Stomach (tissue), 4 donors: ENCODE measurements around the gene KLF12.

ENCODE experiments used
- POLR2A ChIP-seq, 4 donors: fragments of 450-650 bp; IDR thresholded peaks; one replicate each; pipeline ENCODE4 v1.6.1; 2016; ENCODE audit warnings: antibody characterized with exemption in 4 of 4, control low read depth in 2 of 4, mild to moderate bottlenecking in 1 of 4, moderate library complexity in 1 of 4
- POLR2AphosphoS5 ChIP-seq, 3 donors: sonication (generic); formaldehyde crosslinking; IDR thresholded peaks; one replicate each; pipeline ENCODE4 v1.6.1; 2016; ENCODE audit warnings: antibody characterized with exemption in 3 of 3
- TF ChIP-seq, protein P1 (sequence below), 7 experiments: fragments of 450-650 bp in 4 of 7; fragments of 200-600 bp in 3 of 7; sonication (generic) in 3 of 7; IDR thresholded peaks; one replicate each; pipeline ENCODE4 v1.5.1; 2016 to 2019; ENCODE audit warnings: antibody characterized with exemption in 7 of 7, control low read depth in 2 of 7, mild to moderate bottlenecking in 1 of 7

DNA sequence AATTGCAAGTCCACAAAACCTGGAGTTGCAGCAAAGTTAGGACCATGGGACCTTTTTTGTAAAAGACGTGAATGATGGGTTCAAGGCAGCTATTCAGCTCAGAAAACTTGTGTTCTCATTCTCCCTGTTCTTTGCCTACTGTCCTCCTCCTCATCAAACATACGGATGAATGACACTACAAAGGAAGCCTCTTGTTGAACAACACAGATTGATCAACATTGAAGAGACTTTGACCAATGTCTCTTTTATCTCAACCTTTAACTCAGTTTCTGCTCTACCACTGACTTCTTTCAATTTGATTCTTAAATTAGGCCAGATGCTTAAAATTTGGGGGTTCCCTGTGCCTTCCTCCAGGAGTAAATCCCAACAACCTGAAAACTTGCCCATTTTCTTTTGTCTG lies 27.9 kb upstream of the KLF12 start:
- TF ChIP-seq, protein P1, sequence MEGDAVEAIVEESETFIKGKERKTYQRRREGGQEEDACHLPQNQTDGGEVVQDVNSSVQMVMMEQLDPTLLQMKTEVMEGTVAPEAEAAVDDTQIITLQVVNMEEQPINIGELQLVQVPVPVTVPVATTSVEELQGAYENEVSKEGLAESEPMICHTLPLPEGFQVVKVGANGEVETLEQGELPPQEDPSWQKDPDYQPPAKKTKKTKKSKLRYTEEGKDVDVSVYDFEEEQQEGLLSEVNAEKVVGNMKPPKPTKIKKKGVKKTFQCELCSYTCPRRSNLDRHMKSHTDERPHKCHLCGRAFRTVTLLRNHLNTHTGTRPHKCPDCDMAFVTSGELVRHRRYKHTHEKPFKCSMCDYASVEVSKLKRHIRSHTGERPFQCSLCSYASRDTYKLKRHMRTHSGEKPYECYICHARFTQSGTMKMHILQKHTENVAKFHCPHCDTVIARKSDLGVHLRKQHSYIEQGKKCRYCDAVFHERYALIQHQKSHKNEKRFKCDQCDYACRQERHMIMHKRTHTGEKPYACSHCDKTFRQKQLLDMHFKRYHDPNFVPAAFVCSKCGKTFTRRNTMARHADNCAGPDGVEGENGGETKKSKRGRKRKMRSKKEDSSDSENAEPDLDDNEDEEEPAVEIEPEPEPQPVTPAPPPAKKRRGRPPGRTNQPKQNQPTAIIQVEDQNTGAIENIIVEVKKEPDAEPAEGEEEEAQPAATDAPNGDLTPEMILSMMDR (IDR thresholded peaks at IDR 0.05): no peak
- TF ChIP-seq POLR2AphosphoS5 (IDR thresholded peaks at IDR 0.05): no peak
- TF ChIP-seq POLR2A (IDR thresholded peaks at IDR 0.05): no peak
